NCI-H2196 (cell line): Measurements from ENCODE around the gene OTOS.

ENCODE experiments used
- DNase-seq: peaks from one replicate; lab custom pipeline; 2025; ENCODE audit not compliant: unreplicated experiment; lab: John Stamatoyannopoulos, UW

Gene OTOS

GRCh38 chr2:240123821-240124650 is 16.4 kb downstream of the OTOS start:
- DNase-seq: no peak

- DNase-seq: no peak
Measured at GRCh38 chr2:240121675-240122074, 18.8 kb downstream of the OTOS start.

DNA sequence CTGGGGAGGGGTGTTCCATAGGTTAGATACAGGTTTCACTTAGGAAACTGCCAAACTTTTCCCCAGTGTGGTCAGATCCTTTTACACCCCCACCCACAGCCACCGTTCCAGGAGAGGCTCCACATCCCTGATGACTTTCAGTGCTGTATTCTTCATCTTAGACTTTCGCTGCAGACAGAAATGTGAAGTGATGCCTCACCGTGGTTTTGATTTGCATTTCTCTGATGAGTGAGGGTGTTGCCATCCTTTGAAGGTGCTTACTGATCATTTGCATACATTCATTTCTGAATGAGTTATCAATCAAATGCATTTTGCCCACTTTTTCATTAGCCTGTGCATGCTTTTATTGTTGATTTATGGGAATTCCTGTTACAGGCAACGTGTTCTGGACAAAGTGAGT is 19.3 kb downstream of the OTOS start:
- DNase-seq: no peak

- DNase-seq: no peak
Measured at GRCh38 chr2:240114233-240114632, 26.2 kb downstream of the OTOS start.

DNA sequence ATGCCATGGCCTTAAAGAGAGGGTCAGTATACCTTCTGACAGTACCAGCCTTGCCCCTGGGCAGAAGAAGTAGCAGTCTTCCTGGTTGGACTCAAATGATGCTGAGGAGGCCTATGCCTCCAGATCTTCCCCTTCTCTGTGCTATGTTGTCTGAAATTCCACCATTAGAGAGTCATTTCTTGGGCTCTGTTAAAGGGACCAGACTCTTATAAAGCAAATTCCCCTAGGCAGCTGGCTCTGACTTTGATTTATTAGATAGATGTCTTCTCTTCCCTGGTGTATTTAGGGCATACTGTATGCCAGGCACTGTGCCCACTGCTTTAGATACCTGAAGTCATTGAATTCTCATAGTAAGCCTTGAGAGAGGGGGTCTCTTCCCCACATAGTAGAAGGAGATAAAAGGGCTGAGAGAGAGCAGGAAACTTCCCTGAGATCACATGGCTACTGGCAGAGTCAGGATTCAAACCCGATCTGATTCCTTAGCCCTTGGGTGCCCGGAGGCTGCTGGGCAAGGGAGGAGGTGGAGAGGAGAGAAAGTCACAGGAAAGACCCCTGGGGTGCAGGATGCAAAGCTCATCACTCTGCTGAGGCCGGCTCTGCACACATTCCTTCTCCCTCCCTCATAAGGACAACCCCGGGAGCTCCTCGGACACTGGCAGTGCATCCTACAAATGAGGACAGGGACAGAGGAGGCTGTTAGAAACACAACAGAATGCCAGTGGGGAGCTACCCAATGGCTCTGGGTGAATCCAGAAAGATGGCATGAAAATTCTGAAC is 27.4 kb downstream of the OTOS start:
- no peak for DNase-seq

DNA sequence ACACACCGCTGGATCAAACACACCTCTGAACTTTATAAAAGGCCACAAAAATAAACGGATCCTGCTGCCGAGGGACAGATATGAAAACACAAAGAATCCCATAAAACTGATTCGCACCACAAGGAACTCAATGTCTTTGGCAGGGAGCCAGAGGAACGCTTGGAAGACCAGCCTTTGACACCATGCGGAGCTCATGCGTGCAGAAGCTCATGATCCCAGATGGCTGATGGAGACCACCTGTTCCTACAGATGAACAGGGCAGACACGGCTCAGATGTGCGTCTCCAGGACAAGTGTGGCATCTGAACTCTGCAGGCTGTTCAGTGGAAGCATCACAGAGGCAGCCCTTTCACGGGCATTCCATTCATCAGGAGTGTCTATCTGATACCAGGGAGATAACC is 29.2 kb downstream of the OTOS start:
- no peak for DNase-seq

GRCh38 chr2:240109386-240109785 is 31.1 kb downstream of the OTOS start:
- no peak for DNase-seq

GRCh38 chr2:240107477-240107796 is 33.0 kb downstream of the OTOS start:
- no peak for DNase-seq

DNA sequence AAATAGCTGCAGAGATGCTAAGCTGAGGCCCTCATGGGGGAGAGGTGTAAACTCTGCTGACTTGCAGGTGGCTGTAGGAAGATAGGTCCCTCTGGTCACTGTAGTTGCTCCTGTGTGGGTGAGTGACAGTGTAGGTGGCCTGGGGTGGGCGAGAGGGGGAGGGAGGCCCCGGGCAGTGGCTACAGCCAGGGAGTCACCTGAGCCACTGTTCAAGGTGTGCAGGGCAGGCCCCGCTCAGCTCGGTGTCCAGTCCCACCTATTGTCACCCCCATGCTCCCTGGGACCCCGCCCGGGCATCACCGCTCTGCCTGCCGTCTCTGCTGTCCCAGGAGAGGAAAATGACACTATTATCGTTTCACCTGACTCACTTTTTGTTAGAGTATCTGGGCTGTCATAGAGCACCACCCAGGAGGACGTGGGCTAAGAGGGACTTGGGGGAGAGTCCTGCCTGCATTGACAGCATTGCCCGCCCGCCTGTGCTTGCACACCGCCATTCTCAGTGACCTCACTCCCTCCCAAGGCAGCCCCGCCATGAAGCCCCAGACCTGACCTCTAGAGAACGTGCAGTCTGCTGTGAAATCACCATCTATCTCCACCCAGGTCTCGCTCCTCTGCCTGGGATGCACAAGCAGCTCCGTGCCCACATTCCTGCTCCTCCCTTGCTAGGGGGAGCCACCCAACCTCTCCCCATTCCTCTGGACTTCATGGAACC is 33.5 kb downstream of the OTOS start:
- DNase-seq: no peak

GRCh38 chr2:240105982-240106381 is 34.5 kb downstream of the OTOS start:
- no peak for DNase-seq

- no peak for DNase-seq
Measured at GRCh38 chr2:240103136-240103535, 37.3 kb downstream of the OTOS start.

- no peak for DNase-seq
Measured at GRCh38 chr2:240098349-240098748, 42.1 kb downstream of the OTOS start.

DNA sequence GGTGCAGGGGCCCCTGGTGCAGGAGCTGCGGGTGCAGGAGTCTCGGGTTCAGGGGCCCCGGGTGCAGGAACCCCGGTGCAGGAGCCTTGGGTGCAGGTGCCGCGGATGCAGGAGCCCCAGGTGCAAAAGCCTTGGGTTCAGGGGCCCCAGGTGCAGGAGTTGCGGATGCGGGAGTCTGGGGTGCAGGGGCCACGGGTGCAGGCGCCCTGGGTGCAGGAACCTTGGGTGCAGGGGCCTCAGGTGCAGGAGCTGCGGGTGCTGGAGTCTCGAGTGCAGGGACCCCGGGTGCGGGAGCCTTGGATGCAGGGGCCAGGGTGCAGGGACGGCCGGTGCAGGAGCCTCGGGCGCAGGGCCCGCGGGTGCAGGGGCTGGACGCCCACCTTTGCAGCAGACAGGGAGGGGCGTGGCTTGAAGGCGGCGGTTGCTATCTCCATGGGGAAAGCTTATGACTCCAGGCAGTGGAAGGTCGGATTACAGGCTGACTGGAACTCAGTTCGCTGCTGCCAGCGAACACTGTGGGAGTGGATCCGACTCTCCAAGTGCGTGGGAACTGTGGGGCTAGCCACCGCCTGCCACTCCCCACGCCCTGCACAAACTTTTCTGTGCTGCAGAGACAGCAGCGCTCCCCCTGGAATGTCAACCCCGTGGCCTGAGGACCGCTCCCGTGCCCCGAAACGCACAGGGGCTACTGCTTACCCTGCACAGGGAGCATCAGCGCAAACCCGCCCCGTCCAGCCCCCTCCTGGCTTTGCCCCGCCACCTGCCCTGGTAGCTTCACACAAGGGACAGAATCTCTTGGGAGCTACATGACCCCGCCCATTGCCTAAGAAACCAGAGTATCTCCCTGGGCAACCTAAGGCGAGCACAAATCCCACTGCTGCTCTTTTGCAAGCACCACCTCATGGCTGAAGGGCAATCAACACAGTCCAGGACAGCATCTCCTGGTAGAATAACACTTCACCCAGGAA is 44.6 kb downstream of the OTOS start:
- no peak for DNase-seq

DNA sequence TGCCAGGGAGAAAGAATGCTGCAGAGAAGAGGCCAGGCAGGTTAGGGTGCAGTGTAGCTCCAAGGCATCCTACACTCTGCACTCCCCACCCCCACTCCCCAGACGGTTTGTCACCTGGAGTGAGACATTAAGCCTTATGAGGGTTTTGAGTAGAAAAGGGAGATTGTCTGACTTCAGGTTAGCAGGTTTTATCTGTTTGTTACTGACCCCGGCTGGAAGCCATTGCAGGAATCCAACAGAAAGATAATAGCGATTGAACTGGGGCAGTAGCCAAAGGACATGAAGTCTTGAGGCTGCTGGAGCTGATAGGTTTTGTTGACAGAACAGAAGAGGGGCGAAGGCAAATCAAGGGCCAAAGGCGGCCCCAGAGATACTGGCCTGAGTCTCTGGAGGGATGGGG is 51.2 kb downstream of the OTOS start:
- DNase-seq: no peak
